ENCODE measurements around the gene TMEM63B.

The TMEM63B gene

DNA sequence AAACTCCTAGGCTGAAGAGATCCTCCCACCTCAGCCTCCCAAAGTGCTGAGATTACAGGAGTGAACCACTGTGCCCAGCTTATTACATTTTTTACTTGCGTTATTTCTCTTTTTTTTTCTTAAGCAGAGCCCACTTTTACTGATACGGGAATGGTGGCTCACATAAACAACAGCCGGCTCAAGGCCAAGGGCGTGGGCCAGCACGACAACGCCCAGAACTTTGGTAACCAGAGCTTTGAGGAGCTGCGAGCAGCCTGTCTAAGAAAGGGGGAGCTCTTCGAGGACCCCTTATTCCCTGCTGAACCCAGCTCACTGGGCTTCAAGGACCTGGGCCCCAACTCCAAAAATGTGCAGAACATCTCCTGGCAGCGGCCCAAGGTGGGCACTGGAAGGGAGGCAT is 41.8 kb downstream of the TMEM63B start:
- Histone ChIP-seq H3K27ac (replicated peaks; ENCODE audit: low read length) (no peak overlapping the region), H3K9me3 (replicated peaks in 1 of 2; ENCODE audit: control insufficient read depth in 2 of 2, insufficient read depth in 1 of 2, low read depth in 1 of 2, low read length in 2 of 2) (no peaks in the 10 kb centered on the region), H3K4me2 (ENCODE audit: insufficient read depth, low read length, poor library complexity, severe bottlenecking) (no peak overlapping the region), H3K9ac (ENCODE audit: low read depth, low read length, poor library complexity) (no peak overlapping the region), H2BK15ac (ENCODE audit: low read length) (no peak overlapping the region), H3K23ac (ENCODE audit: low read depth, low read length, poor library complexity) (no peak overlapping the region), H2BK5ac (ENCODE audit: low read length) (no peak overlapping the region), H3K4me3 (ENCODE audit: low read length in 2 of 2) (no peak overlapping the region), H2BK12ac (ENCODE audit: low read length) (no peak overlapping the region), H3K18ac (ENCODE audit: low read length) (no peak overlapping the region), H3K36me3 (replicated peaks in 1 of 2; ENCODE audit: control insufficient read depth in 2 of 2, insufficient read depth in 2 of 2, low read length in 2 of 2) (no peaks in the 10 kb centered on the region), H2AK5ac (ENCODE audit: low read depth, low read length) (no peak overlapping the region), H3K14ac (ENCODE audit: low read length) (no peak overlapping the region), H3K4ac (ENCODE audit: low read length) (no peak overlapping the region), H3K79me1 (ENCODE audit: low read depth, low read length) (no peaks in the 10 kb centered on the region), H3K27me3 (ENCODE audit: control insufficient read depth in 3 of 3, insufficient read depth in 3 of 3, low read depth in 1 of 3, low read length in 3 of 3) (peaks cover 0 to 16% (median 0%) of the 10 kb centered on the region in 3 experiments), H2AFZ (ENCODE audit: low read length) (no peak overlapping the region), H2BK120ac (ENCODE audit: low read depth, low read length) (no peak overlapping the region), H3K4me1 (ENCODE audit: control insufficient read depth in 2 of 2, insufficient read depth in 1 of 2, low read depth in 1 of 2, low read length in 2 of 2) (peaks cover 6 to 9% of the 10 kb centered on the region in 2 donors), H4K91ac (ENCODE audit: low read depth, low read length, poor library complexity) (no peak overlapping the region), H4K8ac (ENCODE audit: low read depth, low read length) (no peak overlapping the region)
- no CpG with 5 or more reads among the region's 9 CpGs for WGBS, 2 donors (ENCODE audit: extremely low coverage in 2 of 2, insufficient read length in 2 of 2, insufficient replicate concordance in 1 of 2)
- DNase-seq (ENCODE audit: low spot score) = no peak

DNA sequence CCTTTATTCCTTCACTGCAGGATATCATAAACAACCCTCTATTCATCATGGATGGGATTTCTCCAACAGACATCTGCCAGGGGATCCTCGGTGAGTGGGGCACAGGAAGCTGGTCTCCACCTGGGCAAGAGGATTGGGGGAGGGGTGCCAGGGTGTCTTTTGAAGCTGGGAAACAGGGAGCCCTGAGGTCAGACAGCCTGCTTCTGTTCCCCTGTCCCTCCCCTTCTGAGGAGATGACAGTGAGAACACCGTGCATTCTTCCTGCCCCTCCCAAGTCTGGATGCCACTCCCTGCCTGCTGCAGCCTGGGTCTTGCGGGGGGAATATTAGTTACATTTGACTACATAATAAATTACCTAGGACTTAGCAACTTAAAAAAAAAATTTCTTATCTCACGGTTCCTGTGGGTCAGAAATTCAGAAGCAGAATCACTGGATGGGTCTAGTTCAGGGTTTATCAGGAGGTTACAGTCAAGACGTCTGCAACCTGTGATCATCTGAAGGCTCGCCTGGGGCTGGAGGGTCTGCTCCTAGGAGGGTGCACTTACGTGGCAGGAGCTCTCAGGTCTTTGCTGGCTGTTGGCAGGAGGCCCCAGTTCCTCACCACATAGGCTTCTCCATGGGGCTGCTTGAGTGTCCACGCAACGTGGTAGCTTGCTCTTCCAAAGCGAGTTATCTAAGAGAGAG is 42.7 kb downstream of the TMEM63B start:
- DNase-seq (ENCODE audit: low spot score) = no peak
- H3K4me1 ChIP-seq (ENCODE audit: control insufficient read depth in 2 of 2, insufficient read depth in 1 of 2, low read depth in 1 of 2, low read length in 2 of 2) = peaks cover 6 to 9% of the 10 kb centered on the region in 2 donors
- H3K4ac ChIP-seq (ENCODE audit: low read length) = no peak overlapping the region
- no peak overlapping the region for H3K4me2 ChIP-seq (ENCODE audit: insufficient read depth, low read length, poor library complexity, severe bottlenecking)
- no peak overlapping the region for H3K9ac ChIP-seq (ENCODE audit: low read depth, low read length, poor library complexity)
- H3K36me3 ChIP-seq (replicated peaks in 1 of 2; ENCODE audit: control insufficient read depth in 2 of 2, insufficient read depth in 2 of 2, low read length in 2 of 2) = no peaks in the 10 kb centered on the region
- no peak overlapping the region for H4K91ac ChIP-seq (ENCODE audit: low read depth, low read length, poor library complexity)
- no peak overlapping the region for H2BK5ac ChIP-seq (ENCODE audit: low read length)
- H2BK120ac ChIP-seq (ENCODE audit: low read depth, low read length) = no peak overlapping the region
- no peak overlapping the region for H2AK5ac ChIP-seq (ENCODE audit: low read depth, low read length)
- no CpG with 5 or more reads among the region's 10 CpGs for WGBS, 2 donors (ENCODE audit: extremely low coverage in 2 of 2, insufficient read length in 2 of 2, insufficient replicate concordance in 1 of 2)
- H2BK15ac ChIP-seq (ENCODE audit: low read length) = no peak overlapping the region
- H3K79me1 ChIP-seq (ENCODE audit: low read depth, low read length) = no peaks in the 10 kb centered on the region
- H4K8ac ChIP-seq (ENCODE audit: low read depth, low read length) = no peak overlapping the region
- no peak overlapping the region for H2BK12ac ChIP-seq (ENCODE audit: low read length)
- H3K4me3 ChIP-seq (ENCODE audit: low read length in 2 of 2) = no peak overlapping the region
- H3K27ac ChIP-seq (replicated peaks; ENCODE audit: low read length) = no peak overlapping the region
- no peaks in the 10 kb centered on the region for H3K9me3 ChIP-seq (replicated peaks in 1 of 2; ENCODE audit: control insufficient read depth in 2 of 2, insufficient read depth in 1 of 2, low read depth in 1 of 2, low read length in 2 of 2)
- no peak overlapping the region for H3K23ac ChIP-seq (ENCODE audit: low read depth, low read length, poor library complexity)
- peaks cover 0 to 16% (median 0%) of the 10 kb centered on the region in 3 experiments for H3K27me3 ChIP-seq (ENCODE audit: control insufficient read depth in 3 of 3, insufficient read depth in 3 of 3, low read depth in 1 of 3, low read length in 3 of 3)
- H3K18ac ChIP-seq (ENCODE audit: low read length) = no peak overlapping the region
- no peak overlapping the region for H3K14ac ChIP-seq (ENCODE audit: low read length)
- no peak overlapping the region for H2AFZ ChIP-seq (ENCODE audit: low read length)

DNA sequence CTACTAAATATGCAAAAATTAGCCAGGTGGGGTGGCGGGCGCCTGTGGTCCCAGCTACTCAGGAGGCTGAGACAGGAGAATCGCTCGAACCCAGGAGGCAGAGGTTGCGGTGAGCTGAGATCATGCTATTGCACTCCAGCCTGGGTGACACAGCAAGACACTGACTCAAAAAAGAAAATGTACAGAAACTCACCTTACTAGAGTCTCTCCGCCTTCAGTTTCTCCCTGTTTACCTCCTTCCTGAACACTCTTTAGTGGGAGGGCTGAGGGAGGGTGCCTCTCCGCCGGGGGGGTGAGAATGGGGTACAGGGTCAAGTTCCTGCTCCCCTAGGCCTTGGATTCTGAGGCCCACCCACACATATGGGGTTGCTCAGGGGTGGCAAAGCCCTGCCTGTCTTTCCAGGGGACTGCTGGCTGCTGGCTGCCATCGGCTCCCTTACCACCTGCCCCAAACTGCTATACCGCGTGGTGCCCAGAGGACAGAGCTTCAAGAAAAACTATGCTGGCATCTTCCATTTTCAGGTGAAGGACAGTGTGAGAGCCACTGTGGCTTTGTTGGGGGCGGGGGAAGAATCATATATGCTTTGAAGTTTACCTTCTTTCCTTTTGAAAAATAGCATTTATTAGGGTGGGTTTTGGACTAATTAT is 44.7 kb downstream of the TMEM63B start:
- Histone ChIP-seq H3K36me3 (replicated peaks in 1 of 2; ENCODE audit: control insufficient read depth in 2 of 2, insufficient read depth in 2 of 2, low read length in 2 of 2) (no peaks in the 10 kb centered on the region), H2BK15ac (ENCODE audit: low read length) (peak overlapping the region; percentile 91), H2BK5ac (ENCODE audit: low read length) (no peak overlapping the region), H3K4me1 (ENCODE audit: control insufficient read depth in 2 of 2, insufficient read depth in 1 of 2, low read depth in 1 of 2, low read length in 2 of 2) (peaks cover under 1 to 9% of the 10 kb centered on the region in 2 donors), H3K4me2 (ENCODE audit: insufficient read depth, low read length, poor library complexity, severe bottlenecking) (no peak overlapping the region), H3K27ac (replicated peaks; ENCODE audit: low read length) (no peak overlapping the region), H3K4me3 (ENCODE audit: low read length in 2 of 2) (no peak overlapping the region), H2BK12ac (ENCODE audit: low read length) (no peak overlapping the region), H3K27me3 (ENCODE audit: control insufficient read depth in 3 of 3, insufficient read depth in 3 of 3, low read depth in 1 of 3, low read length in 3 of 3) (peaks cover 0 to 16% (median 0%) of the 10 kb centered on the region in 3 experiments), H3K4ac (ENCODE audit: low read length) (no peak overlapping the region), H2AFZ (ENCODE audit: low read length) (no peak overlapping the region), H2AK5ac (ENCODE audit: low read depth, low read length) (peak overlapping the region; percentile 99), H4K8ac (ENCODE audit: low read depth, low read length) (peak overlapping the region; percentile 72), H3K23ac (ENCODE audit: low read depth, low read length, poor library complexity) (no peak overlapping the region), H3K9ac (ENCODE audit: low read depth, low read length, poor library complexity) (no peak overlapping the region), H4K91ac (ENCODE audit: low read depth, low read length, poor library complexity) (no peak overlapping the region), H3K14ac (ENCODE audit: low read length) (no peak overlapping the region), H3K79me1 (ENCODE audit: low read depth, low read length) (no peaks in the 10 kb centered on the region), H2BK120ac (ENCODE audit: low read depth, low read length) (no peak overlapping the region), H3K18ac (ENCODE audit: low read length) (peak overlapping the region; percentile 27), H3K9me3 (replicated peaks in 1 of 2; ENCODE audit: control insufficient read depth in 2 of 2, insufficient read depth in 1 of 2, low read depth in 1 of 2, low read length in 2 of 2) (no peaks in the 10 kb centered on the region)
- DNase-seq (ENCODE audit: low spot score) = no peak
- WGBS, 2 donors (ENCODE audit: extremely low coverage in 2 of 2, insufficient read length in 2 of 2, insufficient replicate concordance in 1 of 2) = no CpG with 5 or more reads among the region's 12 CpGs

DNA sequence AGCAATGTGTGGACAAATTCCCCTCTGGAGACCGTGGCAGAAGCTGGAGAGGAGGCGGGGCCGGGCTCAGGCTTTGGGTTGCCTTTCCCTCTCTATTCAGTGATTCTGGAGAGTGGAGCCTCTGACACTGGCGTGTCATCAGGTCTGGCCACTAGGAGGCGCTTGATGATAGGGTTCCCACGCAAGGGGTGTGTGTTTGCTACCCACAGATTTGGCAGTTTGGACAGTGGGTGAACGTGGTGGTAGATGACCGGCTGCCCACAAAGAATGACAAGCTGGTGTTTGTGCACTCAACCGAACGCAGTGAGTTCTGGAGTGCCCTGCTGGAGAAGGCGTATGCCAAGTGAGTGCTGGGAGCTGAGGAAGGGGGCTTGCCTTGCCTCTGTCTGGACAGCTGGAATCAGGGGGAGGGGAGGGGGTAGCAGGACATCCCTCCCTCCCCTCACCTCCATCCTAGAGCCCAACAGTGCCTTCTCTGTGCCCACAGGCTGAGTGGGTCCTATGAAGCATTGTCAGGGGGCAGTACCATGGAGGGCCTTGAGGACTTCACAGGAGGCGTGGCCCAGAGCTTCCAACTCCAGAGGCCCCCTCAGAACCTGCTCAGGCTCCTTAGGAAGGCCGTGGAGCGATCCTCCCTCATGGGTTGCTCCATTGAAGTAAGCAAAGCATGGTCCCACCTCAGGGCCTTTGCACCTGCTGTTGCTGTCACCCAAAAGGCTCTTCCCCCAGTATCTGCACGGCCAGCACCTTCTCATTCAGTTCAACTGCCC is 45.6 kb downstream of the TMEM63B start:
- Histone ChIP-seq H4K91ac (ENCODE audit: low read depth, low read length, poor library complexity) (no peak overlapping the region), H3K18ac (ENCODE audit: low read length) (no peak overlapping the region)
- WGBS, 2 donors (ENCODE audit: extremely low coverage in 2 of 2, insufficient read length in 2 of 2, insufficient replicate concordance in 1 of 2) = no CpG with 5 or more reads among the region's 15 CpGs

More for the DNA sequence above, 45.6 kb downstream of the TMEM63B start:
- no peaks in the 10 kb centered on the region for H3K79me1 ChIP-seq (ENCODE audit: low read depth, low read length)
- H3K4me2 ChIP-seq (ENCODE audit: insufficient read depth, low read length, poor library complexity, severe bottlenecking) = no peak overlapping the region
- no peak overlapping the region for H3K27ac ChIP-seq (replicated peaks; ENCODE audit: low read length)
- no peak overlapping the region for H2BK15ac ChIP-seq (ENCODE audit: low read length)
- H3K14ac ChIP-seq (ENCODE audit: low read length) = no peak overlapping the region
- no peak overlapping the region for H2BK12ac ChIP-seq (ENCODE audit: low read length)
- H3K4ac ChIP-seq (ENCODE audit: low read length) = no peak overlapping the region
- H3K27me3 ChIP-seq (ENCODE audit: control insufficient read depth in 3 of 3, insufficient read depth in 3 of 3, low read depth in 1 of 3, low read length in 3 of 3) = peaks cover 0 to 16% (median 0%) of the 10 kb centered on the region in 3 experiments
- no peak overlapping the region for H2BK5ac ChIP-seq (ENCODE audit: low read length)
- H3K9me3 ChIP-seq (replicated peaks in 1 of 2; ENCODE audit: control insufficient read depth in 2 of 2, insufficient read depth in 1 of 2, low read depth in 1 of 2, low read length in 2 of 2) = no peaks in the 10 kb centered on the region
- no peak overlapping the region for H4K8ac ChIP-seq (ENCODE audit: low read depth, low read length)
- no peak overlapping the region for H2AK5ac ChIP-seq (ENCODE audit: low read depth, low read length)
- H2BK120ac ChIP-seq (ENCODE audit: low read depth, low read length) = no peak overlapping the region
- peaks cover 0 to 11% of the 10 kb centered on the region in 2 donors for H3K4me1 ChIP-seq (ENCODE audit: control insufficient read depth in 2 of 2, insufficient read depth in 1 of 2, low read depth in 1 of 2, low read length in 2 of 2)
- H3K36me3 ChIP-seq (replicated peaks in 1 of 2; ENCODE audit: control insufficient read depth in 2 of 2, insufficient read depth in 2 of 2, low read length in 2 of 2) = no peaks in the 10 kb centered on the region
- peak; percentile 71 for DNase-seq (ENCODE audit: low spot score)
- no peak overlapping the region for H3K4me3 ChIP-seq (ENCODE audit: low read length in 2 of 2)
- H3K9ac ChIP-seq (ENCODE audit: low read depth, low read length, poor library complexity) = no peak overlapping the region
- no peak overlapping the region for H2AFZ ChIP-seq (ENCODE audit: low read length)
- no peak overlapping the region for H3K23ac ChIP-seq (ENCODE audit: low read depth, low read length, poor library complexity)
